H1 (cell line): ENCODE results near the gene HK1. TPM values are rescaled to one million over a fixed set of nuclear protein-coding genes. Genes with fewer than 3 reads are reported as not detected.

Experiments
- CTCF ChIA-PET: fragments of 300-600 bp; sonication (Branson Sonifier 250); formaldehyde crosslinking; loops from one replicate; lab custom pipeline; 2021; ENCODE audit not compliant: partially characterized antibody; lab: Charles Lee
- POLR2A ChIA-PET: fragments of 300-600 bp; sonication (Branson Sonifier 250); formaldehyde crosslinking; loops from one replicate; lab custom pipeline; 2021; ENCODE audit warnings: inconsistent platforms; ENCODE audit not compliant: partially characterized antibody; lab: Charles Lee
- DNase-seq, 2 experiments: peaks; one replicate each; pipeline versions ENCODE4 v3.0.0 to v3.0.0-alpha.2; 2010 to 2022; ENCODE audit warnings: low spot score in 2 of 2, low read depth in 1 of 2, mixed read lengths in 1 of 2
- FAIRE-seq: peaks from 2 replicates; lab custom pipeline; 2011; peaks lifted over from hg19 to GRCh38; lab: Jason Lieb, UNC
- H2AFZ ChIP-seq: 2 replicates; pipeline ENCODE4 v1.8.1; 2012; ENCODE audit warnings: low read length, inconsistent platforms
- H2AK5ac ChIP-seq: 2 replicates; pipeline ENCODE4 v1.6.1; 2013; ENCODE audit warnings: low read depth, low read length
- H2BK120ac ChIP-seq: replicated peaks from 2 replicates; pipeline ENCODE3; 2013; ENCODE audit warnings: low read depth, low read length, inconsistent platforms
- H2BK12ac ChIP-seq: 2 replicates; pipeline ENCODE4 v1.6.1; 2013; ENCODE audit warnings: low read depth, low read length
- H2BK15ac ChIP-seq: 2 replicates; pipeline ENCODE4 v1.6.1; 2013; ENCODE audit warnings: low read length
- H2BK20ac ChIP-seq: 2 replicates; pipeline ENCODE4 v1.6.1; 2013; ENCODE audit warnings: low read length
- H2BK5ac ChIP-seq: 2 replicates; pipeline ENCODE4 v1.6.1; 2013; ENCODE audit warnings: low read depth, low read length
- H3K14ac ChIP-seq: 2 replicates; pipeline ENCODE4 v1.6.1; 2013; ENCODE audit warnings: inconsistent platforms; ENCODE audit not compliant: insufficient read length
- H3K18ac ChIP-seq: 2 replicates; pipeline ENCODE4 v1.6.1; 2013; ENCODE audit warnings: low read length; ENCODE audit errors: extremely low read depth
- H3K23ac ChIP-seq: 2 replicates; pipeline ENCODE4 v1.6.1; 2013; ENCODE audit warnings: inconsistent platforms; ENCODE audit not compliant: insufficient read length
- H3K23me2 ChIP-seq: 2 replicates; pipeline ENCODE4 v1.6.1; 2013; ENCODE audit warnings: low read depth, low read length
- H3K27ac ChIP-seq: 2 replicates; pipeline ENCODE4 v1.6.1; 2011; ENCODE audit warnings: low read depth, low read length, inconsistent platforms
- H3K27me3 ChIP-seq, 4 experiments: replicated peaks in 1 of 4; 1 replicate in 1 of 4; 2 replicates in 3 of 4; pipeline versions ENCODE4 v1.6.1 to v1.8.1; 2011 to 2013; ENCODE audit warnings: low read length in 3 of 4, mild to moderate bottlenecking in 3 of 4, inconsistent platforms in 2 of 4, mixed read lengths in 2 of 4, moderate library complexity in 1 of 4; ENCODE audit not compliant: control insufficient read depth in 3 of 4, insufficient read depth in 3 of 4; ENCODE audit errors: extremely low read depth in 1 of 4
- H3K36me3 ChIP-seq, 4 experiments: 2 replicates each; pipeline versions ENCODE4 v1.6.1 to v1.8.1; 2011 to 2013; ENCODE audit warnings: mild to moderate bottlenecking in 4 of 4, low read length in 3 of 4, moderate library complexity in 2 of 4, control low read depth in 1 of 4, inconsistent platforms in 1 of 4; ENCODE audit not compliant: insufficient read depth in 4 of 4, control insufficient read depth in 2 of 4
- H3K4ac ChIP-seq: replicated peaks from 2 replicates; pipeline ENCODE3; 2013; ENCODE audit warnings: low read length, low read depth, mixed read lengths, inconsistent platforms; ENCODE audit not compliant: insufficient read length
- H3K4me1 ChIP-seq, 4 experiments: replicated peaks in 1 of 4; 1 replicate in 1 of 4; 2 replicates in 3 of 4; pipeline versions ENCODE4 v1.6.1 to v1.8.1; 2011 to 2013; ENCODE audit warnings: low read length in 3 of 4, inconsistent platforms in 2 of 4, mixed read lengths in 1 of 4; ENCODE audit not compliant: insufficient read depth in 4 of 4, control insufficient read depth in 3 of 4
- H3K4me2 ChIP-seq, 2 experiments: 2 replicates each; pipeline versions ENCODE4 v1.6.1 to v1.8.1; 2011 to 2013; ENCODE audit warnings: low read depth in 2 of 2, low read length in 2 of 2, control low read depth in 1 of 2, inconsistent platforms in 1 of 2, mild to moderate bottlenecking in 1 of 2; ENCODE audit not compliant: insufficient read depth in 1 of 2
- H3K4me3 ChIP-seq, 4 experiments: fragments of 200-600, 300-600 bp in 1 of 4; sonication (generic), shearing (Covaris generic), sonication (Bioruptor Twin) in 1 of 4; 2 replicates each; pipeline versions ENCODE4 v1.5.1 to v1.8.1; 2011 to 2016; ENCODE audit warnings: low read length in 4 of 4, low read depth in 3 of 4, control low read depth in 2 of 4, inconsistent platforms in 2 of 4, mild to moderate bottlenecking in 2 of 4, mixed read lengths in 1 of 4, moderate library complexity in 1 of 4; ENCODE audit not compliant: insufficient read depth in 2 of 4; ENCODE audit errors: extremely low read depth in 1 of 4
- H3K56ac ChIP-seq: replicated peaks from 2 replicates; pipeline ENCODE3; 2013; ENCODE audit warnings: low read depth, mild to moderate bottlenecking, mixed read lengths, low read length, inconsistent platforms; ENCODE audit not compliant: insufficient read length
- H3K79me1 ChIP-seq: 2 replicates; pipeline ENCODE4 v1.6.1; 2013; ENCODE audit warnings: low read depth, low read length, control low read depth
- H3K79me2 ChIP-seq, 2 experiments: 2 replicates each; pipeline versions ENCODE4 v1.6.1 to v1.8.1; 2012 to 2013; ENCODE audit warnings: low read length in 2 of 2, mild to moderate bottlenecking in 2 of 2, inconsistent platforms in 1 of 2; ENCODE audit not compliant: insufficient read depth in 2 of 2, control insufficient read depth in 1 of 2
- H3K9ac ChIP-seq, 4 experiments: replicated peaks in 1 of 4; 1 replicate in 1 of 4; 2 replicates in 3 of 4; pipeline versions ENCODE4 v1.6.1 to v1.8.1; 2011 to 2013; ENCODE audit warnings: low read depth in 3 of 4, low read length in 3 of 4, control low read depth in 2 of 4, mild to moderate bottlenecking in 2 of 4, moderate library complexity in 2 of 4, inconsistent platforms in 1 of 4; ENCODE audit errors: extremely low read depth in 1 of 4
- H3K9me3 ChIP-seq, 2 experiments: 2 replicates each; pipeline versions ENCODE4 v1.6.1 to v1.8.1; 2012 to 2013; ENCODE audit warnings: mild to moderate bottlenecking in 2 of 2, moderate library complexity in 2 of 2, control low read depth in 1 of 2, inconsistent platforms in 1 of 2, low read depth in 1 of 2, low read length in 1 of 2, mixed read lengths in 1 of 2; ENCODE audit not compliant: insufficient read depth in 2 of 2
- H4K20me1 ChIP-seq, 2 experiments: replicated peaks in 1 of 2; 2 replicates each; pipeline versions ENCODE3 to v1.8.1; 2011 to 2013; ENCODE audit warnings: inconsistent platforms in 2 of 2, low read length in 2 of 2, mild to moderate bottlenecking in 1 of 2; ENCODE audit not compliant: insufficient read depth in 2 of 2, control insufficient read depth in 1 of 2
- H4K5ac ChIP-seq: 2 replicates; pipeline ENCODE4 v1.6.1; 2013; ENCODE audit warnings: low read length, low read depth, mixed read lengths, inconsistent platforms; ENCODE audit not compliant: insufficient read length
- H4K8ac ChIP-seq: 2 replicates; pipeline ENCODE4 v1.8.0; 2013; ENCODE audit warnings: mild to moderate bottlenecking, moderate library complexity, low read length, inconsistent platforms; ENCODE audit not compliant: insufficient read depth; ENCODE audit errors: extremely low read depth
- H4K91ac ChIP-seq: replicated peaks from 2 replicates; pipeline ENCODE3; 2013; ENCODE audit warnings: low read length, mixed read lengths, inconsistent platforms; ENCODE audit not compliant: insufficient read length
- HDAC2 ChIP-seq, 2 experiments: fragments of 300-600 bp in 1 of 2; sonication (generic) in 1 of 2; IDR thresholded peaks; 2 replicates each; pipeline ENCODE4 v1.6.1; 2011 to 2012; ENCODE audit warnings: low read depth in 2 of 2, low read length in 2 of 2, mild to moderate bottlenecking in 2 of 2, moderate library complexity in 2 of 2, borderline replicate concordance in 1 of 2, inconsistent platforms in 1 of 2
- SIX5 ChIP-seq: IDR thresholded peaks from 2 replicates; pipeline ENCODE4 v1.6.1; 2011; ENCODE audit warnings: mild to moderate bottlenecking, low read depth, low read length
- SRF ChIP-seq: IDR thresholded peaks from 2 replicates; pipeline ENCODE4 v1.6.1; 2011; ENCODE audit warnings: mild to moderate bottlenecking, low read depth, low read length, moderate library complexity
- YY1 ChIP-seq: IDR thresholded peaks from 2 replicates; pipeline ENCODE4 v1.6.1; 2011; ENCODE audit warnings: low read depth, mild to moderate bottlenecking, low read length
- WGBS, 2 experiments: shearing (Covaris generic) in 1 of 2; methylation state at CpG; one replicate each; pipeline versions ENCODE4 v1.1.6 to v1.1.7; 2013 to 2015; ENCODE audit warnings: low lambda C conversion rate in 2 of 2, mixed read lengths in 2 of 2, inconsistent platforms in 1 of 2, low coverage in 1 of 2, missing lambda C conversion rate in 1 of 2; ENCODE audit not compliant: insufficient replicate concordance in 2 of 2, insufficient coverage in 1 of 2, insufficient read length in 1 of 2; ENCODE audit errors: extremely low coverage in 1 of 2, missing lambda C conversion rate in 1 of 2; 5-methylcytosine and 5-hydroxymethylcytosine counted together
- polyA plus RNA-seq, 7 experiments: library from polyadenylated mRNA; depleted of rRNA in 3 of 7; stranded (reverse) in 5 of 7; unstranded in 2 of 7; fragments of >200 nt in 5 of 7; fragments of 200-250 nt in 2 of 7; gene quantifications; 1 replicate in 5 of 7; 2 replicates in 1 of 7; 4 replicates in 1 of 7; pipeline versions ENCODE4 v1.2.1 to v1.2.3, GENCODE V29; 2011 to 2013; ENCODE audit warnings: missing spikeins in 2 of 7, mixed read lengths in 2 of 7
- total RNA-seq: library from RNA; stranded (reverse); fragmentation: NEBNext Ultra II Directional; extraction: Animal tissue kit (Norgen Biotek cat#: 25700); gene quantifications from 2 replicates; pipeline ENCODE4 v1.2.1, GENCODE V29; 2021

Gene HK1
- total and polyA plus RNA-seq, 2 of the 8 experiments (the other 6 are each of a cell fraction or from before 2014, with no cell fraction given) = 55.8 to 247 TPM

DNA sequence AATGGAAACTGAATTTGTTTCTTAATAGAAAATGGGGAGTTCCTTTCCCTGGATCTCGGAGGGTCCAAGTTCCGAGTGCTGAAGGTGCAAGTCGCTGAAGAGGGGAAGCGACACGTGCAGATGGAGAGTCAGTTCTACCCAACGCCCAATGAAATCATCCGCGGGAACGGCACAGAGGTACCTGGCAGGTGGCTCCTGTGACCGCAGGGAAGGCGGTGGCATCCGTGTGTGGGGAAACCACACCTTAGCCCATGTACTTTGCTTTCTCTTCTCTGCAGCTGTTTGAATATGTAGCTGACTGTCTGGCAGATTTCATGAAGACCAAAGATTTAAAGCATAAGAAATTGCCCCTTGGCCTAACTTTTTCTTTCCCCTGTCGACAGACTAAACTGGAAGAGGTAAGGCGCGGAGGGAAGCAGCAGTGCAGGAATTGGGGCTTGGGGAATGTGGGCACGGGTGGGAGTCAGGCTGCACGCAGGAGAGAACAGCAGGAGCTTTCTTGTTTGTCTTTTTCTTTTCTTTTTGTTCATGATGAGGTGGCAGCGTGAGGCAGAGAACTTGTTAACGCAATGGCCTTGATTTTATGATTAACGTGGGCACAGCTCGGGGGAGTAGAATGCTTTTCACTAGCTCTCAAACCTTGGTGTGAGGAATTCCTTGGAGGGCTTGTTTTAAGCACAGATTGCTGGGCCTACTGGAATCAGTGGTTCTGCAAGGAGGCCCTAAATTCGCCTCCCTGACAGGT lies 45.4 kb upstream of the HK1 start:
- FAIRE-seq (no peak), DNase-seq (no peak)
- H2AK5ac ChIP-seq = no peak overlapping the region
- H3K27ac ChIP-seq = no peak overlapping the region
- H4K8ac ChIP-seq = no peak overlapping the region
- H3K23ac ChIP-seq = no peak overlapping the region
- no peak overlapping the region for H3K14ac ChIP-seq
- no peaks in the 10 kb centered on the region for H4K20me1 ChIP-seq
- H2BK12ac ChIP-seq = no peak overlapping the region; the same call in 1 of the 2 replicates
- no peak overlapping the region for H3K18ac ChIP-seq
- CTCF ChIA-PET = interaction anchor here (0.6 to 2.5 kb wide), 16 partner anchors 8 to 191 kb away, joined by 3 to 11 read pairs (median 4); no protein-coding TSS in a partner anchor
- H3K9ac ChIP-seq = peak overlapping the region in 1 of 4 experiments; percentile 8; a peak in 2 of 7 replicates
- H2BK20ac ChIP-seq = 0 out of 2 replicates have a peak overlapping the region, but pooled peaks have one; percentile 61
- H2AFZ ChIP-seq = peak overlapping the region; percentile 77; the same call in 1 of the 2 replicates
- no peaks in the 10 kb centered on the region for H3K36me3 ChIP-seq
- no peak overlapping the region for H4K5ac ChIP-seq
- no peak overlapping the region for H3K4me3 ChIP-seq
- no peak overlapping the region for H2BK5ac ChIP-seq
- POLR2A ChIA-PET = interaction anchor here (0.8 kb wide), 1 partner anchor 53 kb away, joined by 3 read pairs; the partner anchor contains the start of gene SUPV3L1
- H3K4me2 ChIP-seq = no peak overlapping the region
- H3K4me1 ChIP-seq = peaks cover 0 to 13% (median 3%) of the 10 kb centered on the region in 4 experiments; a peak in 5 of 7 replicates
- H3K4ac ChIP-seq = no peak overlapping the region
- no peaks in the 10 kb centered on the region for H3K27me3 ChIP-seq
- no peaks in the 10 kb centered on the region for H3K79me1 ChIP-seq
- H3K79me2 ChIP-seq = no peaks in the 10 kb centered on the region
- no peak overlapping the region for H2BK120ac ChIP-seq
- no peak overlapping the region for H3K56ac ChIP-seq
- no peaks in the 10 kb centered on the region for H3K23me2 ChIP-seq
- H2BK15ac ChIP-seq = peak overlapping the region; percentile 84; the same call in 1 of the 2 replicates
- H3K9me3 ChIP-seq = no peaks in the 10 kb centered on the region
- TF ChIP-seq HDAC2 (IDR thresholded peaks at IDR 0.05; ENCODE audit: borderline replicate concordance in 1 of 2, low read depth in 2 of 2, low read length in 2 of 2) (no peak), YY1 (no peak), SIX5 (no peak), SRF (no peak)
- TF ChIP-seq, all 59 proteins: peak for 0
- no peak overlapping the region for H4K91ac ChIP-seq
- 82% methylated on average over 21 of the region's 22 CpGs; no CpG with 5 or more reads in 1 of the 2 experiments for WGBS, 2 experiments
